ENCODE data around the gene AMPD1.

Gene AMPD1

DNA sequence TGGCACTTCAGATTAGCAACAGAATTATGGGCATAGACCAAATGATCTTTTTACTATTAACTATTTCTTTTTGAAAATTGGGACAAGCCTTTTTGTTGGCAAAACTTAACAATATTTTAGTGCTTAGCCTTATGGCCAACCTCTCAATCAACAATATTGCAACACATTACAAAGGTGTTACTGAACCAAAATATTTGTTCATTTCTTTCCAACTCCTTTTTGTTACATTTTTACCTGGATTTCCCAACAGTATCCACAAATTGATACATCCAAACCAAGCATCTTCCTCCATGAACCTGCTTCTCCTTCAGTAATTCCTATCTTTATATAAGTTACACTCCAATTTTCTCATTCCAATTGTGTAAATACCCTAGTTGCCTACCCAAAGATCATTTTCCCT is 1.5 kb upstream of the AMPD1 start:
- no peak for FAIRE-seq

DNA sequence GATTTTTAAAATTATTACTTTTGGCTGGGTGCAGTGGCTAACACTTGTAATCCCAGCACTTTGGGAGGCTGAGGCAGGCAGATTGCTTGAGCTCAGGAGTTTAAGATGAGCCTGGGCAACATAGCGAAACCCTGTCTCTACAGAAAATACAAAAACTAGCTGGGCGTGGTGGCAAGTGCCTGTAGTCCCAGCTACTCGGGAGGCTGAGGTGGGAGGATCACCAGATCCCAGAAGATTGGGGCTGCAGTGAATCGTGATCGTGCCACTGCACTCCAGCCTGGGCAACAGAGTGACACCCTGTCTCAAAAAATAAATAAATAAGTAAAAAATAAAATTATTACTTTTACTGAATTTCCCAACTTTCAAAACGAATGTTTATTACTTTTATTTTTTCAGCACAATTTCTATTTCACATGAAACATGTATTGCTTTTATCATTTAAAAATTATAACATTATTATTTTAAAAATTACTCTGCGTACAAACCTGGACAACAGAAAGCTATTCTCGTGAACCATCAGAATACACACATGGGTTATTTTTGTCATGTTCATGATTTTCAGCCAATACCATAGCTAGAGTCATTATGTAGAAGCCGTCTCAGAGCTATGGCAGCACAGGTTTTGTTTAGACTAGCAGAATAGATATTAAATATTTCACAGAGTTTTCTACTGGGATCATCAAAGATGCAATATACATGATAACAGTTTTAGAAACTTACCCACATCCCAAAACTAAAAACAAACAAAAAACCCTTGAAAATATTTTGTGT is 621 bp downstream of the AMPD1 start:
- FAIRE-seq: no peak

DNA sequence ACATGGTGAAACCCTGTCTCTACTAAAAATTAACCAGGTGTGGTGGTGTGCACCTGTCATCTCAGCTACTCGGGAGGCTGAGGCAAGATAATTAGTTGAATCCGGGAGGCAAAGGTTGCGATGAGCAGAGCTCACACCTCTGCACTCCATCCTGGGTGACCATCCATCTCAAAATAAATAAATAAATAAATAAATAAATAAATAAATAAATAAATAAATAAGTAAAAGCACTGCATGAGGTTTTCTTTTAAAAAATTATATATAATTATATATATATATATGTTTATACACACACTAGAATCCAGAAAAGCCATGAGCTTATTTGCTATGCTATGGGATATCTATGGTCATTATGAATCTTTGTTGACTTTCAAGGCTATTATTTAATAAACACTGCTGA is 2.4 kb downstream of the AMPD1 start:
- FAIRE-seq: no peak

DNA sequence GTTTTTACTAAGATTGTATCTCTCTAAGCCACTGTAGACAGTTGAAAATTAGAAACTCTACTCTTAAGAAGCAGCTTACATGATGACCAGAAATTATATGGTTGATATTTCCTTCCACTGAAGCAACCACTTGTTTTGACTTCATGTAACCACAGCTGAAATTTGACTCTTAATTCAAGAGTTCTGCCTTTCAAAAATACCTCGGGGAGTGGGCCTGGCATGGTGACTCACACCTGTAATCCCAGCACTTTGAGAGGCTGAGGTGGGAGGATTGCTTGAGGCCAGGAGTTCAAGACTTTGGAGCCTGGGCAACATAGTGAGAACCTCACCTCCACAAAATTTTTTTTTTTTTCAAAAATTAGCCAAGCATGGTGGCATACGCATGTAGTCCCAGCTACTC is 4.3 kb downstream of the AMPD1 start:
- FAIRE-seq: no peak

DNA sequence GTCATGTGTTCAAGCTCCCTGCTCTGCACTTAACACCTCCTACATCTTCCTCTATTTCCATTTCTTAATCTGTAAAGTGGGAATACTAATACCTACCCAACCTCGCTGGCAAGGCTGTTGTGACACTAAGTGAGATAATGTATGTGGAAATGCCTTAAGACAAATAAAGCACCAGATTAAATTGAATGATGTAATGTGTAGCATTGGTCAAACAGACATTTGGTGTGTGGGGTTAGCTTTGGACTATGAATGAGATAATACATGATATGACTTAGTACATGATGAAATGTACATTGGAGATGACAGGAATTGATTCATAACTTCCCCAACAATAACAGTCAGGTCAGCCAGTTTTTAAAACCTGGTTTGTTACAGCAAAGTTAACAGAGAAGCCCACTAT is 5.2 kb downstream of the AMPD1 start:
- no peak for FAIRE-seq

DNA sequence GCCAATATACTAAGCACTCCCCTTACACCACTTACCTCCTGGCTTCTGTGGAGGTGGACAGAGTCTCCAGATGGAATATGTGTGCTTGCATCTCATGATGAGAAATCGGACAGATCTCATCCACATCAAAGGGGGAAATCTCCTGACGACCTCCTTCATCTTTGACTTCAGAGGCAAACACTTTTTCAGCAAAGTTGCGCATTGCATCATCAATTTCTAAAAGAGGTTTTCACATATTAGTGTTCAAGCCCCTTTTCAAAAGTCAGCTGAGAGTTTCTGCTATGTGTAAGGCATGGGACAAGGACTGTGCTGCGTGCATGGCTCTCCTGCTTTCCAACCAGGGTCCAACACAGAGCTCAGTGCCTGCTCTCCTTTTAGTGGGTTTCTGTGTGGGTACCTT is 6.8 kb downstream of the AMPD1 start:
- FAIRE-seq: no peak

DNA sequence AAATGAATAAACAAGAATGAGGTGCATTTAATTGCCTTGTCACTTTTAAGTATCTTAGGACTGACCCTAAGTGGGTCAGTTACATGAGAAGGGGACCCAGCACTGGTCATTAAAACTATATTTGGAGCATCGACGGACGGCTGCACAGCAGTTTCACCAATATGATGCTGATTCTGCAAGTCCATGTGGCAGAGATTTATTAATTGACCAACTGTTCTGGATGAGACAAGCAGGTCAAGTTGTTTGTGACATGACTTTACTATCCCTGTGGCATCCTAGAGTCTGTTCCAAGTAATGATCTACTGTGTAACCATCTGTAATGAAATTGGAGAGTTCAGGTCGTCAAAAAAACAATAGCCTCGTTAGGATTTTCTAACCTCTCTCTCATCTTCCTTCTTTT is 9.5 kb downstream of the AMPD1 start:
- FAIRE-seq: no peak

DNA sequence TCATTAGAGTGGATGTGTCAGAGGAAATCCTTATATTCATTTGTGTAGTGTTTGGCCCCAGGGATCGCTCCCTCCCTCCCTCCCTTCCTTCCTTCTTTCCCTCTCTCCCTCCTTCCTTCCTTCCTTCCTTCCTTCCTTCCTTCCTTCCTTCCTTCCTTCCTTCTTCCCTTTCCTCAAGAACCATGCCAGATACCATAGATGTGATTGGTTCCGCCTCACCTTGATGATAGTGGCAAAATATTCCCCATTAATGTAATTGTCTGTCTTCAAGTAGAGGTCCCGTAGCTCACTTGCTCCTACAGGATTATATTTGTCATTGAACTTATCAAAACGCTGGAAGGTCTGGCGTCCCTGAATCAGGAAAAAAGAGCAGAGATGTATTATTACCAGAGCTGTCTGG is 17.7 kb downstream of the AMPD1 start:
- FAIRE-seq: no peak

DNA sequence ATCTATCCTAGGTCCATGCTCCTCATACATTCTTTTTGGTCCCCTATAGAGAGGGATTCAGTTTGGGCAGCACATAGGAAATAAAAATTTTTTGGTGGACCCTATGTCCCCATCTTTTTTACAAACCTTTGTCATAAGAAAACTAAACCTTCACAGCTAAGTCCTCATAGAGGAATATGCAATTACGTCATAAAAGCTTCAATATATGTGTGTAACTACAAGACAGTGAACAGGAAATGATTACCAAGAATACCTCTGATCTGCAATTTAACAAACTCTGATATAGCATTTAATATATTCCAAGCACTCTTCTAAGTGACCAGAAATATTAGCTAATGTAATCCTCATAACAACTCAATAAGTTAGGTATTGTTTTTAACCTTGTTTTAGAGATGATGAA is 19.2 kb downstream of the AMPD1 start:
- FAIRE-seq: no peak

DNA sequence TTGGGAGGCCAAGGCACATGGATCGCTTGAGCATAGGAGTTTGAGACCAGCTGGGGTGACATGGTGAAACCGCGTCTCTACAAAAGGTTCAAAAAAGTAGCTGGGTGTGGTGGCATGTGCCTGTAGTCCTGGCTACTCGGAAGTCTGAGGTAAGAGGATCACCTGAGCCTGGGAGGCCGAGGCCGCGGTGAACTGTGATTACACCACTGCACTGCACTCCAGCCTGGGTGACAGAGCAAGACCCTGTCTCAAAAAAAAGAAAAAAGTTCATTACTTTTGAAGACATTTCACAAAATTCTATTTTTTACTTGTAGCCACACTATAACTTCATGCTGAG is 23.4 kb downstream of the AMPD1 start:
- no peak for FAIRE-seq

DNA sequence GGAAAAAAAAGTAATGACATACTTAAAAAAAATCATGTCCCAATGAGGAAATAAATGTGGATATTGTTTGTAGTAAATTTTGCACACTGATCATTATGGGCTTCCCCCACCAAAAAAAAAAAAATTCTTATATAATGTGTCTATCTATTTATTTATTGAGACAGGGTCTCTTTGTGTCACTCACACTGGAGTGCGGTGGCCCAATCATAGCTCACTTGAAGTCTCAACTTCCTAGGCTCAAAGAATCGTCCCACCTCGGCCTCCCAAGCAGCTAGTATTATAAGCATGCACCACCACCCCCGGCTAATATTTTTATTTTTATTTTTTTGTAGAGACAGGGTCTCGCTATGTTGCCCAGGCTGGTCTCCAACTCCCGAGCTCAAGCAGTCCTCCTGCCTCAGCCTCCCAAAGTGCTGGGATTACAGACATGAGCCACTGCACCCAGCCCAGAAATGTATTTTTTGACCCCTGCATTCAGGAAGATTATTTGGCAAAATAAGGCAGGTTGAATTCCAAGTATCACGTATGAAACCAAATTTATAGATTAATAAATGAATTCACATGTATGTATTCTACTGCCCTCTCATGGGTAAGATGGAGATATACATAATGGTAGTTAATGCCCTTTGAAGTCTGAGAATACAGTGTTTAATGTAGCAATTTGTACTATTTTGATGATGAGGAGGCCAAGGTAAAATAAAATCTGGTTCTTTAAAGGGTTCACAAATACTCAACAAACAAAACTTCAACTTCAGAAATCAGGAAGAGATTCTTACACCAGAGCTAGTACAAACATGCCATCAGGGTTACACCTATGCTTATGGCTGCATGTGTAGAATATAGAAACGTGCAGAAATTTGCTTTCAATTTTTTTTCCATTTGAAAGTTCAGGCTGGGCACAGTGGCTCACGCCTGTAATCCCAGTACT is 24.1 kb downstream of the AMPD1 start:
- FAIRE-seq: peak; percentile 90

DNA sequence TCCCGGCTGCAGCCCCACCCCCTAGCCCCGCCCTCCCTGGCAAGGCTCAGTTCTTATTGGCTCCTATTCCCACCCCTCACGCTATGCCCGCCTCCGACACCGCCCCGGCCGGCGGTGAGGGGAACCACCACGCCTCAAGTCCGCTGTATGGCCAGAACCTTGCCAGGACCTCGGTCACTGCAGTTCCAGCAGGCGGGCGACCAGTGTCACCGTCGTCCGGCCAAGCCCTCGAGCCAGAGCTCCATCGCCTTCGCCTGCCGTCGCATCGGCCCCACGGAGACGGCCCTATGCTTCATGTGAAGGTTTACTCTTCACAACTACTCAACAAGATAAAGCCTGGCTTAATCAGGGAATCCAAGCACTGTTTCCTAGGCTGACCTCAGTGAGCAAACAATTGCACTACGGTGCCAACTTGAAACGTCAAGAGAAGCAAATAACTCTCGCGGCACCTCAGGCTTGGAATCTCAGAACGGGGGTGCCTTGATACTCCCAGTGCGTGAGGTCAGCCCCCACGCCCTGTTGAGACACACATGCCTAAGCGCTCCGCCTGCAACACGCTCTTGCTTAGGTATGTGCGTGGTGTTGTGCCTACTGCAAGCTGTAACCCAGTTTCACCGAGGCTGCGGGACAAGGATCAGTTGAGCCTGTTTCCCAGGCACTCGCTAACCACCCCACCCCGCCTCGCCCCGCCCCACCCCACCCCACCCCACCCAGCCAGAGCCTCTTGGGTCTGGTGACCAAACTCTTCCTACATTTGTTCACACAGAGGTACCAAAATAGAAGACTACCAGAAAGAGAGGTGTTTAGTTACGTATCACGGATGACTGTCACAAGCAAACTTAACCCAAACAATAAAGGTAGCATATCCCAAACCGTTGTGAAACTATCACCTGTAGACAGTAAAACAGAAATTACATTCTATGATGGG is 25.0 kb downstream of the AMPD1 start:
- FAIRE-seq: no peak

DNA sequence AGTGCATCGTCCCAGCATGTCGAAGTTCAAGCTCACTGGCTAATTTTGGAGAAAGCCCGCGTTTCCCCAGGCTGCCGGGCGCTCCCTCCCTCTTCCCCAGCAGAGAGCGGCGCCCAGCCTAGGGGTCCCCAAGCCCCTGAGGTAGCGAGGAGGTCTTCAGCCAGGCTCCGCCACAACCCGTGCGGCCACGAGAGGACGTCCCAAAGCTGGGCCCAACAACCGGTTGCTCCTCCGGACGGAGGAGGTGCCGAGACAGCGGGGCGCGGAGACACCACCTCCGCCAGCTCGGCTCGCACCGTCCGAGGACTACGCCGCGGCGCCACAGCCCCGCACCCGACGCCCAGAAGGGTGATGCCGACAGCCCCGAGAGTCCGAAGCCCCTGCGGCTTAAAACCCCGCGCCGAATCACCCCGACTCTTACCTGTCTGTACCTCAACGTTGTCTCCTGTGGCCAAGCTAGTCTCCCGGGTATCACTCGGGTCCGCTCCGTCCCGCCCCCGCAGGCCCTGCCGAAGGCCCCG is 25.7 kb downstream of the AMPD1 start, which contains the start of gene DENND2C:
TSS of gene DENND2C (minus strand) at position 488 of the 521 bp plus-strand sequence. CDS start 44,065 bp downstream, outside the sequence.
- FAIRE-seq: no peak

DNA sequence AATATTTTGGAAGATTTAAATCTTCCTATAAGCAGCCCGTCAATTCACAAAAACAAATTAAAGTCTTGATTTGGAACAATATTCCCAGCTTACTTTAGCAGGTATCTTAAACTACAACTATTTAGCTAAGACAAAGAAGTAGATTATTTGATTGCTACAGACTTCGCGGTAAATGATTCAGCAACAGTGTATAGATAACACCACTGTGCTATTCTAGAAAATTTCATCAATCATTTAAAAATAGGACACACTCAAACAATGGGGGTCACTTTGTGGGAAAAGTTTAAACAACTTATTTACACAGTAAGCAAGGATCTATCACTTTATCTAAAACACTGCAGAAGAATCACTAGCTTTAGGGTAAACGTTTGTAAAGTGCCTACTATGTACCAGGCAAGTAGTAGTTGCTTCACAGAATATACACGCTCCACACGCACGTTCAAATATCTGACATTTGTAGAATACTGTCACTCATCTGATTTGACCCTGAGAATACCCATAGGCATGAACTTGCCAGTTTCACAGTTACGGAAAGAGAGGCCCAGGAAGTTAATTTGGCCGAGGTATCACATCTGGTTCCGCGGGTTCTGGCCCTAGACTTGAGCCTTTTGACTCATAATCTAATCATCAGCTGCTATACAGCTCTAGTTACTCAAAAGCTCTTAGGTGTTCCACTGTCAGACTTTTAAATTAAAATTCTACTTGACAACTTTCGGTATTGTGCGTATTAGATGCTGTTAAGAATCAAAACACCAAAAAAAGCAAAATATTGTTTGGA is 26.4 kb downstream of the AMPD1 start:
- no peak for FAIRE-seq

DNA sequence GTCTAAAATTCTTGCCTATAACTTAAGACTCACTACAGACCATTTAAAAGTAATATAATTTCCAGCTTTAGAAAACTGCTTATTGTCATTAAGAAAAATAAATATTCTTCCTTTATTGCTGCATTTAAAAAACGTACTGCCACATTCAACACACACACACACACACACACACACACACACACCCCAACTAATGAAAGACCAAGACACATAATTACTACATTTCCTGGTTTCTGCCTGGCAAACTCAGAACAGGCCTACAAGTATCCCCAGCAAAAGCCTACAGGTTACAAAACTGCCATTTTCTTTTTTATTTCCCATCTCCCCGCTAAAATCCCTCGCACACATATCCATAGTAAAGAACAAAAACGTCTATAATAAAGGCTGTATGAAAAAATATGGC is 27.0 kb downstream of the AMPD1 start:
- FAIRE-seq: no peak

DNA sequence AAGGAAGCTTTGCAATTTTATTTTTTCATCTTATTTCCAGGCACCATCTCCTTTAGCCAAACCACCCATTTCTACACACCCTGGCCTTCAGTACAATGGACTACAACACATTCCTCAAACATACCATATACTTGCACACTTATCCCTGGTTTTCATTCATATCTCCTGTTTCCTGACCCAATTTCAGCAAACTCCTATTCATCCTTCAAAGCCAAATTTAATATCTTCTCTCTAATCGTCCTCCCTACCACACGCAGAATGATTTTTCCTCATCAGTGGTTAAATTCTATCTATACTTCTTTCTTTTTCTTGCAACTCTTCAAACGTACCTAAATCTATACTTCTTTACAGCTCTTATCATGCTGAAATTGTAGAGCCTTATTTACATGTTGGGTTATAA is 28.4 kb downstream of the AMPD1 start:
- FAIRE-seq: no peak

DNA sequence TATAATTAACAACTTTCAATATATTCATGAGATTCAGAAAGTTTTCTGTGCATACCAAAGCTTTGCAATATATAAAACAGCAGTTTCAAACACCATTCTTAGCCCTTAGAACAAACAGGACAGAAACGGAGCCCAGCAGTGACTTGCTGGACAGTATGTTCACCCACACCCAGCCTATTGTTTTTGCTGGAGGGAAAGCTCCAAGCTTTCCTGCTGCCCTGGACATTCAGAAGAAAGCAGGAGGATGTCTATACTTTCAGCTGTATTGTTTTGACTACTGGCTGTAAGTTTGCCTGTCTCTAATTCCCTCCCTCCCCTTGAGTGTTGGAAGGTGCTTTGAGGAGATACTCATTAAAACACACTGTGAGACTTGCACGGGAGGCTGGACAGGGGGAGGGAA is 35.1 kb downstream of the AMPD1 start:
- FAIRE-seq: no peak

DNA sequence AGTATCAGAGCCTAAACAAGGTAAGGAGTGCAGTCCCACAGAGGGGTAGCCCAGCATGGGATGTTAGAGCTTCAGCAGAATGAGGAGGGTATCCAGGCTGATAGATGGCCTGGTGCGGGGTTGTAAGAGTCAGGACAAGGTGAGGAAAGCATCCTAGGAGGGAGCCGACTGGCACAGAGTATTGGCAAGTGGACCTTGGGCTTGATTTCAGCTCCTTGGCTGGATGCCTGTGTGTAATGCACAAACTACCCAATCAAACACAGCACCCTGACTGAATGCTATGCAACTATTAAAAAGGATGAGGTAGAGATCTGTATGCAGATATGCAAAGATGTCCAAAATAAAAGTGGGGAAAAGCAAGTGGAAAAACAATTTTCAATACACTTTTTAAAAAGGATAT is 43.5 kb downstream of the AMPD1 start:
- no peak for FAIRE-seq

DNA sequence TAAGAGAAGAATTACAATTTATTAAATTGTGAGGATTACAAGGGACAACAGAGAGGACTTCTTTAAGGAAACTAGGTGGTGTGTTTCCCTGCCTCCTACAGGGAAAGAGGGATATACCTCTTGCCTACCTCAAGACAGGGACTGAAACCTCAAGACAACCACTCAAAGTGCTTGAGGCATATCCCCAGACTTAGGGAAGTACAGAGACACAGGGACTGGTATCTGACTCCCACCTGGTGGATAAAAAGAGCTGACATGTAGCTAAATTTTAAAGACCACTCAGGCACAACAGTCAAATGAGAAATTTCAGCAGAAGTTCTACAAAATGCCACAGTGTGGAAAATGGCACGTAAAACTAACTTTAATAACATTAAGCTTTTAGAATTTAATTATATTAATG is 46.8 kb downstream of the AMPD1 start:
- FAIRE-seq: no peak

DNA sequence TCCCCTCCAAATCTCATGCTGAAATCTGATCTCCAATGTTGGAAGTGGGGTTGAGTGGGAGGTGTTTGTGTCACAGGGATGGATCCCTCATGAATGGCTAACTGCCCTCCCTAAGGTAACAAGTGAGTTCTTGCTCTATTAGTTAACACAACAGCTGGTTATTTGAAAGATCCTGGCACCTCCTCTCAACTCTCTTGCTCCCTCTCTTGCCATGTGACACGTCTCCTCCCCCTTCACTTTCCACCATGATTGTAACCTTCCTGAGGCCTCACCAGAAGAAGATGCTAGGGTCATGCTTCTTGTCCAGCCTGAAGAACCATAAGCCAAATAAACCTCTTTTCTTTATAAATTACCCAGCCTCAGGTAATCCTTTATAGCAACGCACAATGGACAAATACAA is 54.0 kb downstream of the AMPD1 start:
- FAIRE-seq: no peak

DNA sequence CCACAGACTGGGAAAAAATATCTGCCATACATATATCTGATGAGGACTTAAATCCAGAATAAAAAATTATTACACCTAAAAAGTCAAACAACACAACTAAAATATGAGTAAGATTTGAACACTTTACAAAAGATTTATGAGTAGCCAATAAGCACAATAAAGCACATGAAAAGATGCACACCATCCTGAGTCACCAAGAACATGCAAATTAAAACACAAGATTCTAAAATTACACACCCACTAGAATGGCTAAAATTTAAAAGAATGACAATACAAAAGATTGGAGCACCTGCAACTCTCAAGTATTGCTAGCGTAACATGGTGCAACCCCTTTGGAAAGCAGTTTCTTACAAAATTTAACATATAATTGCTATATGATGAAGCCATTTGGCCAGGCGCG is 56.4 kb downstream of the AMPD1 start:
- no peak for FAIRE-seq

DNA sequence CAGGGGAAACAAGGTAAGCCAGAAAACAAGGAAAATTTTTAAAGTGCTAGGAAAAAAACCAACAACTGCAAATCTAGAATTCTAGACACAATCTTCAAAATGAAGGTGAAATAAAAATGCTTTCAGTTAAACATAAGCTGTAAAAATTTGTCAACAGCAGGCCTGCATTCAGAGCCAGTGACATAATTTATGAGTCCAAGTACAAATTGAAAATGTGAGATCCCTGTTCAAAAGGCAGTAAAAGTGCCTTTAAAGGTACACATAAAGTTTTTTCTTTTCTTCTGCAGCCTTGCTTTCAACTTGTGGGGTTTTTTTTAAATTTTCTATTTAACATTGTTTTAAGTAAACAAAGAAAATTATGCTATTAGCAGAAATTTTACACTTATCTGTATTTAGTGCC is 62.9 kb downstream of the AMPD1 start:
- FAIRE-seq: no peak
